HepG2 (cell line): Measurements from ENCODE around the gene CASP7. TPM values are rescaled to one million over a fixed set of nuclear protein-coding genes. Genes with fewer than 3 reads are reported as not detected.

Source experiments
- CHD2 ChIP-seq: IDR thresholded peaks from 2 replicates; pipeline ENCODE4 v1.6.1; 2011; ENCODE audit warnings: low read depth, low read length, improper control_type of control experiment
- MBNL3 ChIP-seq: fragments of 250-450 bp; sonication (Bioruptor Pico); conservative IDR thresholded peaks from 2 replicates; pipeline ENCODE4 v1.8.0; 2022; ENCODE audit warnings: mild to moderate bottlenecking, inconsistent platforms
- MED8 ChIP-seq: sonication (generic); formaldehyde crosslinking; IDR thresholded peaks from 2 replicates; pipeline ENCODE4 v1.8.1; 2023; ENCODE audit warnings: mild to moderate bottlenecking, missing genetic modification reagents; ENCODE audit not compliant: insufficient replicate concordance
- MYC ChIP-seq: sonication (generic); formaldehyde crosslinking; IDR thresholded peaks from 2 replicates; pipeline ENCODE4 v1.9.0; 2021; ENCODE audit warnings: missing genetic modification reagents, borderline replicate concordance
- SATB2 ChIP-seq: sonication (generic); formaldehyde crosslinking; IDR thresholded peaks from 2 replicates; pipeline ENCODE4 v1.5.0; 2020; ENCODE audit warnings: missing genetic modification reagents
- SNAI1 ChIP-seq: sonication (generic); formaldehyde crosslinking; IDR thresholded peaks from 2 replicates; pipeline ENCODE4 v1.5.0; 2020; ENCODE audit warnings: mild to moderate bottlenecking, missing genetic modification reagents, borderline replicate concordance
- TAF15 ChIP-seq: fragments of 200-400 bp; formaldehyde crosslinking; IDR thresholded peaks from one replicate; pipeline ENCODE4 v1.6.1; 2018; ENCODE audit warnings: mild to moderate bottlenecking, low read depth, low read length; ENCODE audit not compliant: poor library complexity, severe bottlenecking
- ZBTB8A ChIP-seq: sonication (generic); formaldehyde crosslinking; IDR thresholded peaks from 2 replicates; pipeline ENCODE4 v1.4.0; 2020; ENCODE audit warnings: mild to moderate bottlenecking, low read depth, missing genetic modification reagents, borderline replicate concordance
- ZNF24 ChIP-seq: fragments of 450-650 bp; IDR thresholded peaks from 2 replicates; pipeline ENCODE4 v1.6.1; 2017; ENCODE audit warnings: antibody characterized with exemption, mild to moderate bottlenecking
- ZNF446 ChIP-seq: sonication (generic); formaldehyde crosslinking; IDR thresholded peaks from 2 replicates; pipeline ENCODE4 v1.5.0; 2020; ENCODE audit warnings: mild to moderate bottlenecking, missing genetic modification reagents
- ZNF607 ChIP-seq: sonication (generic); formaldehyde crosslinking; IDR thresholded peaks from 2 replicates; pipeline ENCODE4 v1.5.1; 2020; ENCODE audit warnings: missing genetic modification reagents, mild to moderate bottlenecking, borderline replicate concordance
- ZNF749 ChIP-seq: sonication (generic); formaldehyde crosslinking; IDR thresholded peaks from 2 replicates; pipeline ENCODE4 v1.8.0; 2022; ENCODE audit warnings: mild to moderate bottlenecking, missing genetic modification reagents, moderate library complexity, borderline replicate concordance
- ZNF775 ChIP-seq: sonication (generic); formaldehyde crosslinking; IDR thresholded peaks from 2 replicates; pipeline ENCODE4 v1.4.0; 2020; ENCODE audit warnings: missing genetic modification reagents, mild to moderate bottlenecking, moderate library complexity, borderline replicate concordance
- polyA plus RNA-seq, 8 experiments: library from polyadenylated mRNA; depleted of rRNA in 3 of 8; stranded (reverse) in 7 of 8; unstranded in 1 of 8; fragments of >200 nt; fragmentation: Illumina TruSeq in 4 of 8; extraction: Trizol in 4 of 8; gene quantifications; 2 replicates each; pipeline versions ENCODE4 v1.2.1 to v1.2.3, GENCODE V29; 2011 to 2016; ENCODE audit warnings: low read depth in 4 of 8, missing spikeins in 1 of 8, mixed read lengths in 1 of 8; ENCODE audit not compliant: insufficient read depth in 1 of 8
- total RNA-seq, 5 experiments: library from RNA; depleted of rRNA; stranded (reverse); fragments of >200 nt; fragmentation: Illumina TruSeq; extraction: Trizol; gene quantifications; 2 replicates each; pipeline ENCODE4 v1.2.3, GENCODE V29; 2016; ENCODE audit warnings: low read depth in 1 of 5
- TF ChIP-seq, protein P1 (sequence below): sonication (generic); formaldehyde crosslinking; IDR thresholded peaks from 2 replicates; pipeline ENCODE4 v1.5.0; 2020; ENCODE audit warnings: missing genetic modification reagents
- TF ChIP-seq, protein P2 (sequence below): sonication (generic); formaldehyde crosslinking; IDR thresholded peaks from 2 replicates; pipeline ENCODE4 v1.4.0; 2020; ENCODE audit warnings: mild to moderate bottlenecking, missing genetic modification reagents
- TF ChIP-seq, protein P3 (sequence below): sonication (generic); formaldehyde crosslinking; IDR thresholded peaks from 2 replicates; pipeline ENCODE4 v1.4.0; 2020; ENCODE audit warnings: mild to moderate bottlenecking, missing genetic modification reagents
- TF ChIP-seq, protein P4 (sequence below): sonication (generic); formaldehyde crosslinking; IDR thresholded peaks from 2 replicates; pipeline ENCODE4 v1.8.1; 2023; ENCODE audit warnings: mild to moderate bottlenecking, moderate library complexity, missing genetic modification reagents
- TF ChIP-seq, protein P5 (sequence below): sonication (generic); formaldehyde crosslinking; IDR thresholded peaks from 2 replicates; pipeline ENCODE4 v1.4.0; 2020; ENCODE audit warnings: missing genetic modification reagents
- TF ChIP-seq, protein P6 (sequence below): sonication (generic); formaldehyde crosslinking; IDR thresholded peaks from 2 replicates; pipeline ENCODE4 v1.8.0; 2022; ENCODE audit warnings: missing genetic modification reagents, mild to moderate bottlenecking, inconsistent platforms, borderline replicate concordance
- TF ChIP-seq, protein P7 (sequence below): IDR thresholded peaks from 2 replicates; pipeline ENCODE4 v1.6.1; 2016; ENCODE audit warnings: low read depth

The CASP7 gene
- total and polyA plus RNA-seq, 2 of the 13 experiments (the other 11 are each of a cell fraction or from before 2014, with no cell fraction given), result 11.9 to 39.3 TPM

DNA sequence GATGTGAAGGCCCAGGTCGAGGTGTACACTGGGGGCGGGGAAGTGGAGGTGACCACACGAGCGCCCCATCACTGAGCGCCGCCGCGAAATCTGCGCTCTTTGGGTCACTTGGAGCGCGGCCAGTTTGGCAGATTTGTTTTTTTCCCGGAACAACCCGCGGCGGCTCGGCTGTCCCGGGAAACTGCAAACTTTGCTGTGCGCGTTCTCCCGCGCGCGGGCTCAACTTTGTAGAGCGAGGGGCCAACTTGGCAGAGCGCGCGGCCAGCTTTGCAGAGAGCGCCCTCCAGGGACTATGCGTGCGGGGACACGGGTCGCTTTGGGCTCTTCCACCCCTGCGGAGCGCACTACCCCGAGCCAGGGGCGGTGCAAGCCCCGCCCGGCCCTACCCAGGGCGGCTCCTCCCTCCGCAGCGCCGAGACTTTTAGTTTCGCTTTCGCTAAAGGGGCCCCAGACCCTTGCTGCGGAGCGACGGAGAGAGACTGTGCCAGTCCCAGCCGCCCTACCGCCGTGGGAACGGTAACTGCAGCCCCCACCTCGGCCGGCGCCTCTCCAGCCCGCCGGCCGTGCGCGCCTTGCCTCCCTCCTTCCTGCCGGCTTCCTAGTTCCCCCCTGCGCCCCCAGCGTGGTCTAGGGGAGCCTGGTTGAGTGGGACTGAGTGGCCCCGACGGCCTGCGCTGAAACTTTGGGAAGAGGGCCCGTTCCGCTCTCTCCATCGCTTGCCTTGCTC lies at the start of gene CASP7 (continued):
- TF ChIP-seq ZNF607 (no peak; the same call in 1 of the 2 replicates), MYC (CRISPR knock-in tag) (peak; percentile 45; the same call in 1 of the 2 replicates), ZBTB8A (CRISPR knock-in tag) (no peak), CHD2 (no peak), MED8 (no peak), TAF15 (no peak), ZNF749 (CRISPR knock-in tag) (peak; percentile 64; the same call in 1 of the 2 replicates), SATB2 (CRISPR knock-in tag) (no peak), ZNF446 (CRISPR knock-in tag) (peak; percentile 68; the same call in 1 of the 2 replicates), MBNL3 (no peak), ZNF24 (no peak), SNAI1 (CRISPR knock-in tag) (0 out of 2 replicates have a peak, but pooled peaks have one; percentile 58), ZNF775 (CRISPR knock-in tag) (no peak)
- TF ChIP-seq, protein P1, sequence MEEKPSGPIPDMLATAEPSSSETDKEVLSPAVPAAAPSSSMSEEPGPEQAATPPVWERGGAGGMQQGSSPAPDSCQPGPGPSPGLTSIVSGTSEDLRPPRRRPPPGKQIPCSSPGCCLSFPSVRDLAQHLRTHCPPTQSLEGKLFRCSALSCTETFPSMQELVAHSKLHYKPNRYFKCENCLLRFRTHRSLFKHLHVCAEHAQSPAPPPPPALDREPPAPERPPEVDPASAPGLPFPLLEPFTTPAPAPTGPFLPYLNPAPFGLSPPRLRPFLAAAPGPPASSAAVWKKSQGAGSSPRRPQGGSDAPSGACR (CRISPR knock-in tag), result no peak
- TF ChIP-seq, protein P2, sequence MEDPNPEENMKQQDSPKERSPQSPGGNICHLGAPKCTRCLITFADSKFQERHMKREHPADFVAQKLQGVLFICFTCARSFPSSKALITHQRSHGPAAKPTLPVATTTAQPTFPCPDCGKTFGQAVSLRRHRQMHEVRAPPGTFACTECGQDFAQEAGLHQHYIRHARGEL (CRISPR knock-in tag), result no peak
- TF ChIP-seq, protein P3, sequence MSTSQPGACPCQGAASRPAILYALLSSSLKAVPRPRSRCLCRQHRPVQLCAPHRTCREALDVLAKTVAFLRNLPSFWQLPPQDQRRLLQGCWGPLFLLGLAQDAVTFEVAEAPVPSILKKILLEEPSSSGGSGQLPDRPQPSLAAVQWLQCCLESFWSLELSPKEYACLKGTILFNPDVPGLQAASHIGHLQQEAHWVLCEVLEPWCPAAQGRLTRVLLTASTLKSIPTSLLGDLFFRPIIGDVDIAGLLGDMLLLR, result no peak
- TF ChIP-seq, protein P4, sequence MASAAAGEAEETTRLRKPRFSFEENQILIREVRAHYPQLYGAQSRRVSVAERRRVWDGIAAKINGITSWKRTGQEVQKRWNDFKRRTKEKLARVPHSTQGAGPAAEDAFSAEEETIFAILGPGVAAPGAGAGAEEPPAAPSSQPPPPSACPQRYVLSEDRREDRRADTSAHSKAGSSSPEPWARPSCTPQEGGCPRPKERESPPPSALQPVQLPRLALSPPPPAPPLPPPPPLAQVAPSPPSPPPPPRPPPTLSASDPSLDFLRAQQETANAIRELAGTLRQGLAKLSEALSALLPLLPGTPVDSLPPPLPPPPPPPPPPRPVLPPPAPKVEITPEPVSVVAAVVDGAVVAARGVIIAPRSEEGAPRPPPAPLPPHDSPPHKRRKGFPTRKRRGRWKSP (CRISPR knock-in tag), result peak; percentile 54
- TF ChIP-seq, protein P5, sequence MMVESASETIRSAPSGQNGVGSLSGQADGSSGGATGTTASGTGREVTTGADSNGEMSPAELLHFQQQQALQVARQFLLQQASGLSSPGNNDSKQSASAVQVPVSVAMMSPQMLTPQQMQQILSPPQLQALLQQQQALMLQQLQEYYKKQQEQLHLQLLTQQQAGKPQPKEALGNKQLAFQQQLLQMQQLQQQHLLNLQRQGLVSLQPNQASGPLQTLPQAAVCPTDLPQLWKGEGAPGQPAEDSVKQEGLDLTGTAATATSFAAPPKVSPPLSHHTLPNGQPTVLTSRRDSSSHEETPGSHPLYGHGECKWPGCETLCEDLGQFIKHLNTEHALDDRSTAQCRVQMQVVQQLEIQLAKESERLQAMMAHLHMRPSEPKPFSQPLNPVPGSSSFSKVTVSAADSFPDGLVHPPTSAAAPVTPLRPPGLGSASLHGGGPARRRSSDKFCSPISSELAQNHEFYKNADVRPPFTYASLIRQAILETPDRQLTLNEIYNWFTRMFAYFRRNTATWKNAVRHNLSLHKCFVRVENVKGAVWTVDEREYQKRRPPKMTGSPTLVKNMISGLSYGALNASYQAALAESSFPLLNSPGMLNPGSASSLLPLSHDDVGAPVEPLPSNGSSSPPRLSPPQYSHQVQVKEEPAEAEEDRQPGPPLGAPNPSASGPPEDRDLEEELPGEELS (CRISPR knock-in tag), result no peak
- TF ChIP-seq, protein P6, sequence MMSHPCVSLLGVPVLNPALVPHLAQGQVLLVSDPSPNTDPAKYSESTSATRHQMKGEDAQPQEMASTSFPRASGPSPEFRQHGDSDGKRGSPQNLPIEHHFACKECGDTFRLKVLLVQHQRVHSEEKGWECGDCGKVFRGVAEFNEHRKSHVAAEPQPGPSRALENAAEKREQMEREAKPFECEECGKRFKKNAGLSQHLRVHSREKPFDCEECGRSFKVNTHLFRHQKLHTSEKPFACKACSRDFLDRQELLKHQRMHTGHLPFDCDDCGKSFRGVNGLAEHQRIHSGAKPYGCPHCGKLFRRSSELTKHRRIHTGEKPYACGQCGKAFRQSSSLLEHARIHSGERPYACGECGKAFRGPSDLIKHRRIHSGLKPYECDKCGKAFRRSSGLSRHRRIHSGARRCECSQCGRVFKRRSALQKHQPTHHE, result 0 out of 2 replicates have a peak, but pooled peaks have one; percentile 66
- TF ChIP-seq, protein P7, sequence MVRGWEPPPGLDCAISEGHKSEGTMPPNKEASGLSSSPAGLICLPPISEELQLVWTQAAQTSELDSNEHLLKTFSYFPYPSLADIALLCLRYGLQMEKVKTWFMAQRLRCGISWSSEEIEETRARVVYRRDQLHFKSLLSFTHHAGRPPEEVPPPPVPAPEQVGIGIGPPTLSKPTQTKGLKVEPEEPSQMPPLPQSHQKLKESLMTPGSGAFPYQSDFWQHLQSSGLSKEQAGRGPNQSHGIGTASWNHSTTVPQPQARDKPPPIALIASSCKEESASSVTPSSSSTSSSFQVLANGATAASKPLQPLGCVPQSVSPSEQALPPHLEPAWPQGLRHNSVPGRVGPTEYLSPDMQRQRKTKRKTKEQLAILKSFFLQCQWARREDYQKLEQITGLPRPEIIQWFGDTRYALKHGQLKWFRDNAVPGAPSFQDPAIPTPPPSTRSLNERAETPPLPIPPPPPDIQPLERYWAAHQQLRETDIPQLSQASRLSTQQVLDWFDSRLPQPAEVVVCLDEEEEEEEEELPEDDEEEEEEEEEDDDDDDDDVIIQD (CRISPR knock-in tag), result no peak
